K562 (cell line): ENCODE results near the gene CUL2. TPM values are rescaled to one million over a fixed set of nuclear protein-coding genes. Genes with fewer than 3 reads are reported as not detected.
A peak's percentile ranks its signal among the peaks of the same experiment; 100 is the strongest.

Source experiments
- CC2D1A ChIP-seq: fragments of 450-650 bp; IDR thresholded peaks from 2 replicates; pipeline ENCODE4 v1.6.1; 2017; ENCODE audit warnings: mild to moderate bottlenecking
- DPF2 ChIP-seq: fragments of 450-650 bp; IDR thresholded peaks from 2 replicates; pipeline ENCODE4 v1.6.1; 2016
- E4F1 ChIP-seq: fragments of 250-450 bp; sonication (Bioruptor Pico); IDR thresholded peaks from 2 replicates; pipeline ENCODE4 v1.5.0; 2021; ENCODE audit warnings: mild to moderate bottlenecking, borderline replicate concordance
- ESRRA ChIP-seq: fragments of 450-650 bp; IDR thresholded peaks from 2 replicates; pipeline ENCODE4 v1.6.1; 2014; ENCODE audit warnings: low read depth, mild to moderate bottlenecking, moderate library complexity, borderline replicate concordance
- EWSR1 ChIP-seq: fragments of 450-650 bp; IDR thresholded peaks from 2 replicates; pipeline ENCODE4 v1.6.1; 2018; ENCODE audit warnings: borderline replicate concordance, mild to moderate bottlenecking, low read depth, moderate library complexity; ENCODE audit not compliant: partially characterized antibody
- FOXP4 ChIP-seq: sonication (generic); formaldehyde crosslinking; IDR thresholded peaks from 2 replicates; pipeline ENCODE4 v1.8.0; 2022; ENCODE audit warnings: mild to moderate bottlenecking, missing genetic modification reagents, borderline replicate concordance
- GATAD2B ChIP-seq: fragments of 450-650 bp; IDR thresholded peaks from 2 replicates; pipeline ENCODE4 v1.6.1; 2017; ENCODE audit warnings: mild to moderate bottlenecking, borderline replicate concordance
- HSF4 ChIP-seq: fragments of 250-450 bp; sonication (Bioruptor Pico); IDR thresholded peaks from 2 replicates; pipeline ENCODE4 v2.1.2; 2022; ENCODE audit warnings: mild to moderate bottlenecking, moderate library complexity, borderline replicate concordance
- KDM5B ChIP-seq: fragments of 200-600 bp; sonication (generic); IDR thresholded peaks from 2 replicates; pipeline ENCODE4 v1.6.1; 2012; ENCODE audit warnings: low read depth, mild to moderate bottlenecking, moderate library complexity, low read length, control low read depth, inconsistent platforms; ENCODE audit not compliant: insufficient replicate concordance
- MAZ ChIP-seq, 2 experiments: fragments of 450-650 bp in 1 of 2; sonication (generic) in 1 of 2; formaldehyde crosslinking; IDR thresholded peaks in 1 of 2; conservative IDR thresholded peaks in 1 of 2; 2 replicates each; pipeline versions ENCODE4 v1.4.0 to v1.5.0; 2020; ENCODE audit warnings: mild to moderate bottlenecking in 1 of 2, missing genetic modification reagents in 1 of 2
- MXI1 ChIP-seq: IDR thresholded peaks from 2 replicates; pipeline ENCODE4 v1.6.1; 2011; ENCODE audit warnings: low read depth, mild to moderate bottlenecking, improper control_type of control experiment, low read length
- NBN ChIP-seq: fragments of 450-650 bp; IDR thresholded peaks from 2 replicates; pipeline ENCODE4 v1.6.1; 2016; ENCODE audit warnings: low read depth, mild to moderate bottlenecking
- NELFE ChIP-seq: IDR thresholded peaks from 2 replicates; pipeline ENCODE4 v1.6.1; 2011; ENCODE audit warnings: mild to moderate bottlenecking; ENCODE audit not compliant: insufficient read depth, insufficient read length
- RBM25 ChIP-seq: fragments of 200-400 bp; formaldehyde crosslinking; IDR thresholded peaks from 2 replicates; pipeline ENCODE4 v1.6.1; 2018; ENCODE audit warnings: low read length, low read depth, moderate library complexity; ENCODE audit not compliant: severe bottlenecking
- SAFB ChIP-seq: fragments of 200-400 bp; formaldehyde crosslinking; IDR thresholded peaks from 2 replicates; pipeline ENCODE4 v1.6.1; 2017; ENCODE audit warnings: low read depth, low read length, borderline replicate concordance
- SRSF3 ChIP-seq: fragments of 200-400 bp; formaldehyde crosslinking; IDR thresholded peaks from 2 replicates; pipeline ENCODE4 v1.6.1; 2016; ENCODE audit warnings: mild to moderate bottlenecking, low read length, moderate library complexity; ENCODE audit not compliant: insufficient read depth
- ZBTB1 ChIP-seq: sonication (generic); formaldehyde crosslinking; IDR thresholded peaks from 2 replicates; pipeline ENCODE4 v1.8.1; 2023; ENCODE audit warnings: missing genetic modification reagents, low read depth, mild to moderate bottlenecking, borderline replicate concordance
- ZNF140 ChIP-seq: fragments of 250-450 bp; sonication (Bioruptor Pico); IDR thresholded peaks from 2 replicates; pipeline ENCODE4 v1.8.0; 2021; ENCODE audit warnings: moderate library complexity, mild to moderate bottlenecking, inconsistent platforms
- polyA plus RNA-seq, 8 experiments: library from polyadenylated mRNA; depleted of rRNA in 4 of 8; stranded (reverse) in 5 of 8; unstranded in 3 of 8; fragments of >200 nt; fragmentation: Nextera tagmentation in 2 of 8; fragmentation: Illumina TruSeq in 1 of 8; extraction: Ambion mirVana in 2 of 8; extraction: Trizol in 1 of 8; gene quantifications; 2 replicates each; pipeline versions ENCODE4 v1.2.1 to v1.2.3, GENCODE V29; 2011 to 2014; ENCODE audit warnings: inconsistent platforms in 1 of 8, missing spikeins in 1 of 8
- total RNA-seq, 7 experiments: library from RNA; depleted of rRNA in 6 of 7; stranded (reverse); fragments of >200 nt in 6 of 7; fragmentation: Illumina TruSeq in 2 of 7; extraction: Trizol in 2 of 7; gene quantifications; 2 replicates each; pipeline versions ENCODE4 v1.2.1 to v1.2.3, GENCODE V29; 2011 to 2021; ENCODE audit warnings: low replicate concordance in 1 of 7
- TF ChIP-seq, protein P1 (sequence below): fragments of 250-450 bp; sonication (Bioruptor Pico); IDR thresholded peaks from 2 replicates; pipeline ENCODE4 v1.5.0; 2022; ENCODE audit warnings: mild to moderate bottlenecking

CUL2 gene
- total and polyA plus RNA-seq, 9 of the 15 experiments (the other 6 are each of a cell fraction or from before 2014, with no cell fraction given), result 17.3 to 46.3 (median 41.2) TPM

DNA sequence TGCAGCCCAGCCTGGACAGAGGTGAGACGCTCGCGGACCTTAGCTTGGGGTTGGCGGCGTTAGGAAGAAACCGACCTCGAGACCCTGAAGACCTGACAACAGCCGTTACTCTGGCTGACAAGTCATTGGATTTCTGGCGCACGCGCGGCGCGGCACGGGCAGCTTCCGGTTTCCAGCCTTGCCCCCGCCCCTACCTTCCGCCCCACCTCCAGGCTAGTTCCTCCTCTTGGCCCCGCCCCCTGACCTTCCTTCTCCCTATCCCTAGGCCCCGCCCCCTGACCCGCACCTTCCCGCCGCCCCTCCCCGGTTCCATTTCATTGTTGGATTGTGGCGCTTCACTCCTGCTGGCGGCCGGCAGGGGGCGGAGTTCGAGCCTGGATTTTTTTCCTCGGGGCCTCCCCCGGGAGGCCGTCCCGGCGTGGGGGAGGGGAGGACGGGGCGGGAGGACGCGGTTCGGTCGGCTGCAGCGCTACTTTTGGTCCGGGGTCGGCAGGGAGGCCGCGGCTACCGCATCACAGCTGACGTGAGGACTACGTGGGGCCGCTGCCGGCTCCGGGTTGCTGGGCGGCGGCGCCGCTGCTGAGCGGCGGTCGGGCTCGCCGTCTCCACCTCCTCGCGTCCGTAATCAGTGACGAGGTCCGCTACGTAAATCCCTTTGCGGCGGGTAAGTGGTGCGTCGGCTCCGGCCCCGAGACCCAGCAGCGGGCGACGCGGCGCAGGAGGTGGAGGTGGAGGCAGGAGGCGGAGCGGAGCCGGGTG lies 36.6 kb upstream of the CUL2 start, which contains the start of gene CREM (continued):
- TF ChIP-seq FOXP4 (CRISPR knock-in tag) (no peak), RBM25 (peak; percentile 62), KDM5B (peak; percentile 62), MAZ (CRISPR knock-in tag; conservative IDR thresholded peaks at IDR 0.05 in 1 of 2, IDR thresholded peaks at IDR 0.05 in 1 of 2) (peak; percentile 62 to 91), ZNF140 (CRISPR knock-in tag) (no peak), E4F1 (CRISPR knock-in tag) (no peak), GATAD2B (no peak), ESRRA (peak; percentile 57; the same call in 1 of the 2 replicates), NBN (peak; percentile 69; the same call in 1 of the 2 replicates), SRSF3 (no peak), DPF2 (0 out of 2 replicates have a peak, but pooled peaks have one; percentile 24), CC2D1A (peak; percentile 85), SAFB (0 out of 2 replicates have a peak, but pooled peaks have one; percentile 12), ZBTB1 (CRISPR knock-in tag) (no peak), EWSR1 (no peak), NELFE (no peak), HSF4 (CRISPR knock-in tag) (no peak), MXI1 (no peak)
- TF ChIP-seq, protein P1, sequence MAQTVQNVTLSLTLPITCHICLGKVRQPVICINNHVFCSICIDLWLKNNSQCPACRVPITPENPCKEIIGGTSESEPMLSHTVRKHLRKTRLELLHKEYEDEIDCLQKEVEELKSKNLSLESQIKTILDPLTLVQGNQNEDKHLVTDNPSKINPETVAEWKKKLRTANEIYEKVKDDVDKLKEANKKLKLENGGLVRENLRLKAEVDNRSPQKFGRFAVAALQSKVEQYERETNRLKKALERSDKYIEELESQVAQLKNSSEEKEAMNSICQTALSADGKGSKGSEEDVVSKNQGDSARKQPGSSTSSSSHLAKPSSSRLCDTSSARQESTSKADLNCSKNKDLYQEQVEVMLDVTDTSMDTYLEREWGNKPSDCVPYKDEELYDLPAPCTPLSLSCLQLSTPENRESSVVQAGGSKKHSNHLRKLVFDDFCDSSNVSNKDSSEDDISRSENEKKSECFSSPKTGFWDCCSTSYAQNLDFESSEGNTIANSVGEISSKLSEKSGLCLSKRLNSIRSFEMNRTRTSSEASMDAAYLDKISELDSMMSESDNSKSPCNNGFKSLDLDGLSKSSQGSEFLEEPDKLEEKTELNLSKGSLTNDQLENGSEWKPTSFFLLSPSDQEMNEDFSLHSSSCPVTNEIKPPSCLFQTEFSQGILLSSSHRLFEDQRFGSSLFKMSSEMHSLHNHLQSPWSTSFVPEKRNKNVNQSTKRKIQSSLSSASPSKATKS (CRISPR knock-in tag), result no peak
